Loucy (cell line): ENCODE data around the gene TNFRSF19.

Experiments used
- CTCF ChIP-seq: fragments of 200-600 bp; sonication (generic); conservative IDR thresholded peaks from 2 replicates; pipeline ENCODE4 v1.5.1; 2014; ENCODE audit warnings: mild to moderate bottlenecking, antibody characterized with exemption, low read length
- EZH2phosphoT487 ChIP-seq: fragments of 200-600 bp; IDR thresholded peaks from 2 replicates; pipeline ENCODE4 v1.6.1; 2018; ENCODE audit warnings: antibody characterized with exemption, mild to moderate bottlenecking, moderate library complexity, borderline replicate concordance

GRCh38 chr13:23639674-23640073, 69.5 kb downstream of the TNFRSF19 start:
- no peak for TF ChIP-seq CTCF
- TF ChIP-seq EZH2phosphoT487: no peak
